ENCODE data around the gene C17orf75. TPM values are rescaled to one million over a fixed set of nuclear protein-coding genes. Genes with fewer than 3 reads are reported as not detected.

The C17orf75 gene
- total and polyA plus RNA-seq, 2 of the 8 experiments (the other 6 are each of a cell fraction or from before 2014, with no cell fraction given) = 15.8 to 42.6 TPM

DNA sequence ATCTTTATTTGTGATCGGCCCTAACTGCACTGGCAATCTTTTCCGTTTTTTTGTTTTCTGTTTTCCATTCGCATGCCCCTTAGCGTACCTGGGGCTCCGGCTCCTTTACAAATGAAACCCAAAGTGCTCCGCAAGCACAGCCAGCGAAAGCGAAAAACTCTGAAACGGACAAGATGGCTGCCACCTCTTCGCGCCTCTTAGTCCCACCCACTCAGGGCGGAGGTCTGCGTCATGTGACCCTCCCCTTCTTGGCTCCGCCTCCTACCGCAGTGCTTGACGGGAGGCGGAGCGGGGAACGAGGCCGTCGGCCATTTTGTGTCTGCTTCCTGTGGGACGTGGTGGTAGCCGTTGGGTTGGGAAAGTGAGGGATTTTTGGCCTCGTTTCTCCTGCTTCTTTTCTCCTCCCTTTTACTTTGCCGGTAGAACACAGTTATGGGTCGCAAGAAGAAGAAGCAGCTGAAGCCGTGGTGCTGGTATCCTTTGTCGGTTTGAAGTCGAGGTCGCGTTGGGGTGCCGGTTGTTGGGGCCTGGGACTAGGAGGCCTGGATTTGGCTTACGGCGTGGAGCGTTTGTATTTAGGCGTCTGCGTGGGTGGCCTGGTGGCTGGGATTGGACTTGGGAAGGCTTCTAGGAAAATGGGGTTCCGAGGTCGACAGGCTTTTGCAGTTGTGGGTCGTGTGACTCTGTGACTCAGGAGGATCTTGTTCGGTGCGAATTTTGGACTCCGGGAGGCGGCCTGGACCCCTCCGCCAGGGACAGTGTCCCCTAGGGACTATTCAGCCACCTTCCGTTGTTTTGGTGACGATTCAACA lies 8.1 kb upstream of the C17orf75 start, which contains the start of gene ZNF207 (continued):
- TF ChIP-seq, protein P1, sequence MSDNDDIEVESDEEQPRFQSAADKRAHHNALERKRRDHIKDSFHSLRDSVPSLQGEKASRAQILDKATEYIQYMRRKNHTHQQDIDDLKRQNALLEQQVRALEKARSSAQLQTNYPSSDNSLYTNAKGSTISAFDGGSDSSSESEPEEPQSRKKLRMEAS (IDR thresholded peaks at IDR 0.05) = peak; percentile 50
- TF ChIP-seq RAD21 (IDR thresholded peaks at IDR 0.05 in 1 of 2, conservative IDR thresholded peaks at IDR 0.05 in 1 of 2; ENCODE audit: low read depth in 2 of 2, low read length in 2 of 2) (no peak), BRCA1 (IDR thresholded peaks at IDR 0.05; ENCODE audit: low read depth, low read length) (no peak), HDAC6 (IDR thresholded peaks at IDR 0.05; ENCODE audit: low read depth, low read length) (no peak), BACH1 (IDR thresholded peaks at IDR 0.05; ENCODE audit: low read length) (no peak), SP4 (IDR thresholded peaks at IDR 0.05; ENCODE audit: low read length) (no peak; the same call in 1 of the 2 replicates), KDM1A (IDR thresholded peaks at IDR 0.05; ENCODE audit: borderline replicate concordance, low read length) (no peak)
